Ishikawa (cell line): ENCODE data around the gene METTL8.
A peak's percentile ranks its signal among the peaks of the same experiment; 100 is the strongest.

Source experiments
- CEBPB ChIP-seq: IDR thresholded peaks from 2 replicates; pipeline ENCODE4 v1.6.1; 2012
- CREB1 ChIP-seq: IDR thresholded peaks from 2 replicates; pipeline ENCODE4 v1.6.1; 2012; ENCODE audit warnings: low read depth
- EGR1 ChIP-seq: IDR thresholded peaks from 2 replicates; pipeline ENCODE4 v1.6.1; 2012
- EP300 ChIP-seq: IDR thresholded peaks from 2 replicates; pipeline ENCODE4 v1.6.1; 2012; ENCODE audit warnings: borderline replicate concordance
- FOXM1 ChIP-seq: IDR thresholded peaks from 2 replicates; pipeline ENCODE4 v1.6.1; 2012; ENCODE audit warnings: low read depth, borderline replicate concordance
- NFIC ChIP-seq: IDR thresholded peaks from 2 replicates; pipeline ENCODE4 v1.6.1; 2012
- RAD21 ChIP-seq: IDR thresholded peaks from 2 replicates; pipeline ENCODE4 v1.6.1; 2012; ENCODE audit warnings: low read depth
- TAF1 ChIP-seq: IDR thresholded peaks from 2 replicates; pipeline ENCODE4 v1.6.1; 2012; ENCODE audit warnings: low read depth, mild to moderate bottlenecking
- TCF12 ChIP-seq: IDR thresholded peaks from 2 replicates; pipeline ENCODE4 v1.6.1; 2012; ENCODE audit warnings: low read depth
- TEAD4 ChIP-seq: IDR thresholded peaks from 2 replicates; pipeline ENCODE4 v1.6.1; 2012
- YY1 ChIP-seq: IDR thresholded peaks from 2 replicates; pipeline ENCODE4 v1.6.1; 2012; ENCODE audit warnings: low read depth
- ZBTB7A ChIP-seq: IDR thresholded peaks from 2 replicates; pipeline ENCODE4 v1.6.1; 2012; ENCODE audit warnings: low read depth
- TF ChIP-seq, protein P1 (sequence below): IDR thresholded peaks from 2 replicates; pipeline ENCODE4 v1.6.1; 2012
- TF ChIP-seq, protein P2 (sequence below): IDR thresholded peaks from 2 replicates; pipeline ENCODE4 v1.6.1; 2012; ENCODE audit warnings: low read depth, mild to moderate bottlenecking
- TF ChIP-seq, protein P3 (sequence below): IDR thresholded peaks from 2 replicates; pipeline ENCODE4 v1.6.1; 2012

METTL8 gene

DNA sequence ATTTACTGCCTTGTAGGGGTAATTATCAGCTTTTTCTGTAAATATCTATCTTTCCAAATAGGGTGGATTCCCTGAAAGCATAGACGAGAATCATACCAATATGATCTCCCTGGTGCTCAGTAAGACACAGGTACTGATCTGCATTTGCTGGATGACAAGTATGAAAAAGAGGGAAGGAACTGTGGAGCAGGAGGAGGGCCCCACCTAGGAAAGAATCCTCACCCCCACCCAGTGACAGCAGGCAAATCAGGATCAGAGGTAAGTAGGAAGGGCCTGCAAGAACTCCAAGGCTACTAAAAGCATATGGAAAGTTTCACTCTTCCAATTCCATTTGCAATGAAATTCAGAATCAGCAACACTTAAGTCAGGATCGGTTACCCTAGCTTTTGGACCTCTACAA lies 42.3 kb downstream of the METTL8 start:
- TF ChIP-seq TEAD4: no peak
- no peak for TF ChIP-seq EP300
- no peak for TF ChIP-seq RAD21
- TF ChIP-seq, protein P1, sequence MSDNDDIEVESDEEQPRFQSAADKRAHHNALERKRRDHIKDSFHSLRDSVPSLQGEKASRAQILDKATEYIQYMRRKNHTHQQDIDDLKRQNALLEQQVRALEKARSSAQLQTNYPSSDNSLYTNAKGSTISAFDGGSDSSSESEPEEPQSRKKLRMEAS: no peak
- TF ChIP-seq YY1: no peak
- no peak for TF ChIP-seq ZBTB7A
- no peak for TF ChIP-seq CREB1
- TF ChIP-seq EGR1: no peak
- no peak for TF ChIP-seq FOXM1
- TF ChIP-seq TAF1: no peak
- no peak for TF ChIP-seq CEBPB
- TF ChIP-seq, protein P2, sequence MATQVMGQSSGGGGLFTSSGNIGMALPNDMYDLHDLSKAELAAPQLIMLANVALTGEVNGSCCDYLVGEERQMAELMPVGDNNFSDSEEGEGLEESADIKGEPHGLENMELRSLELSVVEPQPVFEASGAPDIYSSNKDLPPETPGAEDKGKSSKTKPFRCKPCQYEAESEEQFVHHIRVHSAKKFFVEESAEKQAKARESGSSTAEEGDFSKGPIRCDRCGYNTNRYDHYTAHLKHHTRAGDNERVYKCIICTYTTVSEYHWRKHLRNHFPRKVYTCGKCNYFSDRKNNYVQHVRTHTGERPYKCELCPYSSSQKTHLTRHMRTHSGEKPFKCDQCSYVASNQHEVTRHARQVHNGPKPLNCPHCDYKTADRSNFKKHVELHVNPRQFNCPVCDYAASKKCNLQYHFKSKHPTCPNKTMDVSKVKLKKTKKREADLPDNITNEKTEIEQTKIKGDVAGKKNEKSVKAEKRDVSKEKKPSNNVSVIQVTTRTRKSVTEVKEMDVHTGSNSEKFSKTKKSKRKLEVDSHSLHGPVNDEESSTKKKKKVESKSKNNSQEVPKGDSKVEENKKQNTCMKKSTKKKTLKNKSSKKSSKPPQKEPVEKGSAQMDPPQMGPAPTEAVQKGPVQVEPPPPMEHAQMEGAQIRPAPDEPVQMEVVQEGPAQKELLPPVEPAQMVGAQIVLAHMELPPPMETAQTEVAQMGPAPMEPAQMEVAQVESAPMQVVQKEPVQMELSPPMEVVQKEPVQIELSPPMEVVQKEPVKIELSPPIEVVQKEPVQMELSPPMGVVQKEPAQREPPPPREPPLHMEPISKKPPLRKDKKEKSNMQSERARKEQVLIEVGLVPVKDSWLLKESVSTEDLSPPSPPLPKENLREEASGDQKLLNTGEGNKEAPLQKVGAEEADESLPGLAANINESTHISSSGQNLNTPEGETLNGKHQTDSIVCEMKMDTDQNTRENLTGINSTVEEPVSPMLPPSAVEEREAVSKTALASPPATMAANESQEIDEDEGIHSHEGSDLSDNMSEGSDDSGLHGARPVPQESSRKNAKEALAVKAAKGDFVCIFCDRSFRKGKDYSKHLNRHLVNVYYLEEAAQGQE: no peak
- TF ChIP-seq, protein P3, sequence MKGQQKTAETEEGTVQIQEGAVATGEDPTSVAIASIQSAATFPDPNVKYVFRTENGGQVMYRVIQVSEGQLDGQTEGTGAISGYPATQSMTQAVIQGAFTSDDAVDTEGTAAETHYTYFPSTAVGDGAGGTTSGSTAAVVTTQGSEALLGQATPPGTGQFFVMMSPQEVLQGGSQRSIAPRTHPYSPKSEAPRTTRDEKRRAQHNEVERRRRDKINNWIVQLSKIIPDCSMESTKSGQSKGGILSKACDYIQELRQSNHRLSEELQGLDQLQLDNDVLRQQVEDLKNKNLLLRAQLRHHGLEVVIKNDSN: no peak
- no peak for TF ChIP-seq TCF12
- TF ChIP-seq NFIC: no peak

DNA sequence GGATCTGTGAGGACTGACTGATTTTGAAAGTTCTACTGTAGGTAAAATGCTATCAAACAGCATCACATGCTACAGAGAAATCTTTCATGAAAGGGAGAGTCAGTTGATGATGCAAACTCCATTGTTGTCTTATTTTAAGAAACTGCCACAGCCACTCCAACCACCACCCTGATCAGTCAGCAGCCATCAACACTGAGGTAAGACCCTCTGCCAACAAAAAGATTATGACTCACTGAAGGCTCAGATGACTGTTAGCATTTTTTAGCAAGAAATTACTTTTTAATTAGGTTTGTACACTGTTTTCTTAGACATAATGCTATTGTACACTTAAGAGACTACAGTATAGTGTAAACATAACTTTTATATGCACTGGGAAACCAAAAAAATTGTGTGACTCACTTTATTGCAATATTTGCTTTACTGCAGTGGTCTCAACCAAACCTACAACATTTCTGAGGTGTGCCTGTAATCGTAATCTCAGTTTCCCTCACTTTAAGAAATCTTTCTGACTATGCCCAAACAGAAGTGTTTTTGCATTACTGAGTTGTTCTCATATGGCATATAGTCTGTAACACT lies 42.8 kb downstream of the METTL8 start:
- TF ChIP-seq FOXM1 (no peak), CEBPB (peak; percentile 30; the same call in 1 of the 2 replicates)

DNA sequence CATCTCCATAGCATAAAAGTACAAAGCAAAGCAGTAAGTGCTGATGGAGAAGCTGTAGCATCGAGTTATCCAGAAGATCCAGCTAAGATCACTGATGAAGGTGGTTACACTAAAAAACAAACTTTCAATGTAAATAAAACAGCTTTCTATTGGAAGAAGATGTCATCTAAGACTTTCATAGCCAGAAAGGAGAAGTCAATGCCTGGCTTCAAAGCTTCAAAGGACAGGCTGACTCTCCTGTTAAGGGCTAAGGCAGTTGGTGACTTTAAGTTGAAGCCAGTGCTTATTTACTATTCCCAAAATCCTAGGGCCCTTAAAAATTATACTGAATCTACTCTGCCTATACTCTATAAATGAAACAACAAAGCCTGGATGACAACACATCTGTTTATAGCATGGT lies 44.0 kb downstream of the METTL8 start:
- no peak for TF ChIP-seq YY1
- TF ChIP-seq ZBTB7A: no peak
- TF ChIP-seq FOXM1: no peak
- TF ChIP-seq TAF1: no peak
- TF ChIP-seq TCF12: no peak
- TF ChIP-seq, protein P2: no peak

DNA sequence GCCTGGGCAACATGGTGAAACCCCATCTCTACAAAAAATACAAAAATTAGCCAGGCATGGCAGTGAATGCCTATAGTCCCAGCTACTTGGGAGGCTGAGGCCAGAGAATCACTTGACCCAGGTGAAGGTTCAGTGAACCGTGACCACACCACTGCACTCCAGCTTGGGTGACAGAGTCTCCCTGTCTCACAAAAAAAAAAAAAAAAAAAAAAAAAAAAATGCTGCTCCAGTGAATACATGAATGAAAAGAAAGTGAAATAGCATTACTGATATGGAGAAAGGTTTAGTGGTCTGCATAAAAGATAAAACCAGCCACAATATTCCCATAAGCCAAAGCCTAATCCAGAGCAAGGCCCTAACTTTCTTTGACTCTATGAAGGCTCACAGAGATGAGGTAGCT lies 44.5 kb downstream of the METTL8 start:
- no peak for TF ChIP-seq TAF1
- no peak for TF ChIP-seq TEAD4
- TF ChIP-seq EP300: no peak
- TF ChIP-seq CREB1: no peak
- no peak for TF ChIP-seq CEBPB
- TF ChIP-seq, protein P2: no peak
- TF ChIP-seq FOXM1: no peak
- no peak for TF ChIP-seq NFIC
- TF ChIP-seq, protein P1: no peak
- no peak for TF ChIP-seq ZBTB7A
- TF ChIP-seq YY1: no peak
- no peak for TF ChIP-seq TCF12
- no peak for TF ChIP-seq EGR1
- TF ChIP-seq RAD21: no peak
- TF ChIP-seq, protein P3: no peak

DNA sequence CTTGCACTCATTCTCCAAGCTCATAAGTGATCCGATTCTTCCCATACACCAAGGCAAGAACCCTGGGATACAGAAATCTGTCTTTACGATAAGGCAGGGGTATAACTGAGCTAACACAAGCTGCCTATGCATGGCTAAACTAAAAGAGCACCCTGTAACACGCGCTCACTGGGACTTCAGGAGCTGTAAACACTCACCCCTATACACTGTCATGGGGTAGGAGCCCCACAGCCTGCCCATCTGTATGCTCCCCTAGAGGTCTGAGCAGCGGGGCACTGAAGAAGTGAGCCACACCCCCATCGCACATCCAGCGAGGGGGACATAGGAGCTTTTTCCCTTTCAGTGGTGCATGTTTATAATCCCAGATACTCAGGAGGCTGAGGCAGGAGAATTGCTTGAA lies 46.7 kb downstream of the METTL8 start:
- no peak for TF ChIP-seq CREB1
- no peak for TF ChIP-seq CEBPB
- no peak for TF ChIP-seq ZBTB7A
- no peak for TF ChIP-seq EGR1
- no peak for TF ChIP-seq TCF12
- TF ChIP-seq, protein P2: no peak
- no peak for TF ChIP-seq TEAD4
- no peak for TF ChIP-seq TAF1
- no peak for TF ChIP-seq EP300
- no peak for TF ChIP-seq NFIC
- TF ChIP-seq RAD21: no peak
- TF ChIP-seq, protein P3: no peak
- TF ChIP-seq, protein P1: no peak
- no peak for TF ChIP-seq FOXM1
- no peak for TF ChIP-seq YY1
